GM19351 (cell line): ENCODE measurements around the gene ADAP1.
"Not testable (repeated sequence)": the region's sequence is repeated elsewhere in the genome, so short reads cannot be mapped to it uniquely, and the experiment has no call there.

Source experiments
- ATAC-seq: cut with Tn5 transposase; IDR thresholded peaks from one replicate; pipeline ENCODE4 v1.9.1; 2021; ENCODE audit warnings: mild to moderate bottlenecking, moderate library complexity; ENCODE audit not compliant: unreplicated experiment

The ADAP1 gene

DNA sequence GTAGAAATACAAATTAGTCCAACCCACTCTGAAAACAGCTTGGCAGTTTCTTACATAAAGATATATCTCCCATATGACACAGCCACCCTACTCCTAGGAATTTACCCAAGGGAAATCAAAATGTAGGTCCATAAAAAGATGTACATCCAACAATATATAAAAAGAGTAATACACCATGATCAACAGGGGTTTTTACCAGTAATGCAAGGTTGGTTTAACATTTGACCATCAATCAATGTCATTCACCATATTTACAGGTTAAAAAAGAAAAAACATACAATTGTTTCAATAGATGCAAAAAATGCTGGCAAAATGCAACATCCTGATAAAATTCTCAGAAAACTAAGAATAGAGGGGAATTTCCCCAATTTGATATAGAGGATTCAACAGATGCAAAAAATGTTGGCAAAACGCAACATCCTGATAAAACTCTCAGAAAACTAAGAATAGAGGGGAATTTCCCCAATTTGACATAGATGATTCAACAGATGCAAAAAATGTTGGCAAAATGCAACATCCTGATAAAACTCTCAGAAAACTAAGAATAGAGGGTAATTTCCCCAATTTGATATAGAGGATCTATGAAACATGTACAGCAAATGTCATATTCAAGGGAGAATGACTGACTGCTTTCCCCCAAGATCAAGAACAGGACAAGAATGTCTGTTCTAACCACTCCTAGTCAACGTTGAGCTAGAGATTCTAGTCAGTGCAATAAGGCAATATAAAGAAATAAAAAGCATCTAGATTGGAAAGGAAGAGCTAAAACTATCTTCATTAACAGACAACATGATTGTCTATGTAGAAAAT lies 13.7 kb downstream of the ADAP1 start:
- no peak for ATAC-seq

DNA sequence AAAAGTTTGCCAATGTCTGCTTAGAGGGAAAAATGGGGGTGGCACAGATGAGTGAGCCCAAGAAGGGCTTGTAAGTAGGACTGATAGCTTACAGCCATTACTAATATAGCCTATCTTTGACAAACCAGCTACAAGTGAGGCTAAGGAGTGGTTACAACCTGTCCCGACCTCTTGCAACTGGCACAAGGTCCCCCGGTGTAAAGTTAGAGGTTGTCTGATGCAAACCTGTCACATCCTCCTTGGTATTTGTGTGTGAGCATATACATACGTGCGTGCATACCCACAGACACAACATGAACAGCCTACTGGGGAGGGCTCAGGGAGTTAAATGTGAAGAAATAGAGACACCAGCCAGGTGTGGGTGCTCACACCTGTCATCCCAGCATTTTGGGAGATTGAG lies 14.6 kb downstream of the ADAP1 start:
- no peak for ATAC-seq

DNA sequence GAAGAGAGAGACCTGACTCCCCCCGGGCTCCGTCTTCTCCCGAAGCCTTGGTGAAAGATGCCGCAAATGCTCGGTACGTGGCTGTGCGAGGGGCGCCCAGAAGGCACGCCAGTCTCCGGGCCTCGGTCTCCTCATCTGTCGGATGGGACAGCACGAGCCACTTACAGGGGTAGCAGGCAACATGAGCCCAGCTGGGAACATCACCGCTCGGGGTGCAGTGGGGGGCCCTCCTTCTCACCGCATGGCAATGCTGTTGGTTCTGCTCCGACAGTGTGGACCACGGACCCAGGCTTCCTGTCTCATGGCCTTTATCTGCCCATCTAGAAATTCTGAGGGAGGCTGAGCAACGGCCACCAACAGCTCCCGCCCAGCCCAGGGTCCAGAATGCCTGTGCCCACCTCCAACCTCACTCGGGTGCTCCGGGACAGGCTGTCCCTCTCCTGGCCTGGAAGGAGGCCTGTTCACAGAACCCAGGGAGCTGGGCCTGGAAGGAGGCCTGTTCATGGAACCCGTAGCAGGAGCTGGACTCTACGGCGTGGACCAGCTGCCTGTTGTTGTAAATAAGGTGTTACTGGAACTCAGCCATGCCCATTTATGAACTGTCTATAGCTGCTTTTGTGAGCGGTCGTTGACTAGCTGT lies 15.8 kb downstream of the ADAP1 start:
- no peak for ATAC-seq

DNA sequence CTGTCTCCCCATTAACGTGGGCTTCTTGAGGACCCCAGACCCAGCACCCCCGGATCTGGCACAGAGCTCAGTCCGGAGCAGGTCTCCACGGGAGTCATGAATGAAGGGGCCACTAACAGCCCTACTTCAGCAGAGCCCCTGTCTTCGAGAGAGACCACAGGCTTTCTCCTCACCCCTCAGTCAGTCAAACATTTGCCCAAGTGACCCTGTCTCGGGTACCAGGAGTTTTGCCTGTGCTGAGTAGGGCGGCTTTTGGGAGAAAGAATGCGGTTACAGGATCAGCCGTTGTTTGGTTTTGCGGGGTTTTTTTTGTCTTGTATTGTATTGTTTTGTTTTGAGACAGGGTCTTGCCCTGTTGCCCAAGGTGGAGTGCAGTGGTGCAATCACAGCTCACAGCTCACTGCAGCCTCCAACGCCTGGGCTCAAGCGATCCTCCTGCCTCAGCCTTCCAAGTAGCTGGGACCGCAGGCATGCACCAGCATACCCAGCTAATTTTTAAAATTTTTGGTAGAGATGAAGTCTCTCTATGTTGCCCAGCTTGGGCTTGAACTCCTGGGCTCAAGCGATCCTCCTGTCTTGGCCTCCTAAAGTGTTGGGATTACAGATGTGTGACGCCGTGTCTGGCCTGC lies 16.5 kb downstream of the ADAP1 start:
- ATAC-seq = no peak

DNA sequence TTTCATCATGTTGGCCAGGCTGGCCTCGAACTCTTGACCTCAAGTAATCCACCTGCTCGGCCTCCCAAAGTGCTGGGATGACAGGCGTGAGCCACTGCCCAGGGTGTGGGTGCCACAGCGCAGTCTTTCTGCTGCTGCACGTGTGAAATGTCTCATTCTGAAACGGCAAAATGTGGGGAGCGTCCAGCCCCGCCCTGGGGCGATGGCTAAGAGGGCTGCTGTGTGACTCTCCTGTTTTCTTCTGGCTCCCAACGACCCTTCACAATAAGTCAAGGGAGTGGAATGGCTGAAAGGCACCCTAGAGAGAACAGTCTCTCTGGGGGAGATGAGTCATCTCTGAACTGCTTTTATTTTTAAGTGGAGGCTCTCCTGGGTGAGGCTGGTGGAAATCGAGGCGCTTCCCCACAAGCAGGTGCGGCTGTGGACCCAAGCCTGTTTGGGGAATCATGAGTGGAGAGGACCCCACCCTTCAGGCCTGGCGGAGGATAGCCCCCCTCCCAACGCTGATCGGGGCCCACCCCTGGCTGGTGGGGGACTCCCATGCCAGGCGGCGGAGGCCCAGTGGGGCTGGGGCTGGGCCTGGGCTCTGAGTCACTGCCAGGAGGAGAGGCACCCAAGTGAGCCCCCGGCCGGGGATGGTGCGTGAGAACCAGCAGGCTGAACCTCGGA lies 18.0 kb downstream of the ADAP1 start:
- ATAC-seq = peak; percentile 89

DNA sequence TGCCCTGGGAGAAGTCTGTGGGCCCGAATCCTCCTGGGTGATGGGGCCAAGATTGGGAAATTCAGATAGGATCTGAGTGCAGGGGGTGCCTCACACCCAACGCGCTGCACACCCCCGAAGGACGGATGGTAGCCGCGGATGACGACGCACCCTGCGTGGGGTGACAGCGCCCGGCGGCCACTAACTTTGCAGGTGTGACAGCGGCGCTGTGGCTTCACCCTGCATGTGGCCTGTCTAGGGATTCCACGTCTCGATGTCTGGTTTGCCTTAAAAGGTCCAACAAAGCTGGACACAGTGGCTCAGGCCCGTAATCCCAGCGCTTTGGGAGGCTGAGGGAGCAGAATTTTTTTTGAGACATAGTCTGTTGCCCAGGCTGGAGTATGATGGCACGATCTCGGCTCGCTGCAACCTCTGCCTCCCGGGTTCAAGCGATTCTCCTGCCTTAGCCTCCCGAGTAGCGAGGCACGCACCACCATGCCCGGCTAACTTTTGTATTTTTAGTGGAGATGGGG lies 18.6 kb downstream of the ADAP1 start:
- no peak for ATAC-seq

DNA sequence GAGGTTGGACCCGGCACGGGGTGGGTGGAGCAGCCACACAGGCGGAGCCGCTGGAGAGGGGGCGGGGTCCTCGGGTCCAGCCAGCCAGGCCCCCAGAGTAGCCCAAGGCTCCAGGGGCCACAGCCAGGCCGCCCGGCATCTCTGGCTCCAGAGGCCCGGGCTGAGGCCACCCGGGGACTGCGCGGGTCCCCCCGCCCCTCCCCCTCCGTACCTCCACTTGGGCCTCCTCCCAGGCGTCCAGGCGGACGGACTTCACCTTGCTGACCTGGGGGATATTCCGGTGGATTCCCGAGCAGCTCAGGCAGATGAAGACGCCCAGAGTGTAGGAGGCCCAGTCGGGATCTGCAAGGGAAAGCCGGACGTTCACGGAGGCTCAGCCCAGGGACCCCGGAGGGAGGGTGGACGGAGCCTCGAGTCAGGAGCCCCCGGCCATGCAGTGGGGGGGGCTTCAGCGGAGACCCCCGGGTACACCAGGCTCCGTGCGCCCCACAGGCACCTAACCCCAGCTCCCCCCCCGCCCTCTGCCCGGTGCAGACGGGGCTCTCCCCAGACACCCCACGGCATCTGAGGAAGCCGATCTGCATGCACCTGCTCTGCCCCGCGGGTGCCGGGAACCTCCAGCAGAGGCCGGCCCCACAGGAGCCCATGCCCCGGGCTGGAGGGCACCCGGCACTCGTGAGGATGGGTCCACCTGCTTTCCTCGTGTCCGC lies 19.2 kb downstream of the ADAP1 start:
- ATAC-seq = no peak

DNA sequence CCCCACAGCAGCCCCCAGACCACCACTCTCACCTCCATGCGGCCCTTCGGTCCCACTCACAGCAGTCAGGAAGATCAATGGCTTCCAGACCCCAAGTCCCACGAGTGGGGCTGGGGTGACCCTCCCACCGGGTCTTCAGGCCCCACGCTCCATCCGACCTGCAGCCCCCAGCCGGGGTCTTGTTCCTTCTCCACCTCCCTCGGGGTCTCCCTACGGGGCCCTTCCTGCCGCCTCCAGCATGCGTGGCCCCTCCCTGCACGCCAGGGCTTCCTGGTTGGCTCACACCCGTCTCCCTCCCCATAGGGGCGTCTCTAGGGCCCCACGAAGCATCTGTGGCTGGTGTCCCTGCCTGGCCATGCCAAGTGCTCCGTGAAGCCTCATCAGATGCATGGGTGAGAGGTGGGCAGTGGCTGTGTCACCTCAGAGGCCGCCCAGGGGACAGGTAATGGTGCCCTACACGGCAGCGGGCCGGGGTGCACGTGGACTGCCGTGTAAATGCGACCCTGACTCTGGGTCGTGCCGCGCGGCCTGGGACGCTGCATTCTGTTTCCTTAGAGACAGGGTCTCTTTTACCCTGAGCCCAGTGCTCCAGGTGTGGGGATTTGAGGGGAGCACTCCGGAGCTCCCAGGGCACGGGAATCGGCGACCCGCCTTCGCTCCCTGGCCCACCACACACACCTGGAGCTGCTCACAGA lies 19.9 kb downstream of the ADAP1 start:
- no peak for ATAC-seq

DNA sequence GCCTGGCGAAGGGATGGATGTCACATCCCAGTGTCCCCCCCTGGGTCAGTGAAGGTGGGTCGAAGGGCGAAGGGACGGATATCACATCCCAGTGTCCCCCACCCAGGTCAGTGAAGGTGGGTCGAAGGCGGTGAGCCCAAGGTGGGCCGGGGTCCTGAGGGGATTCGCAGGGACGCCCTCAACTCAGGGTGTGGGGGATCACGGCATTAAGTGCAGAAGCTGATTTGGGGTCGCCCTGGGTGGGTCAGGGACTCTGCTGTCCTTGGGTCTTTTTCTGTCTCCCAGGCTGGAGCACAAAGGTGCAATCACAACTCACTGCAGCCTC lies 21.9 kb downstream of the ADAP1 start:
- ATAC-seq = no peak

DNA sequence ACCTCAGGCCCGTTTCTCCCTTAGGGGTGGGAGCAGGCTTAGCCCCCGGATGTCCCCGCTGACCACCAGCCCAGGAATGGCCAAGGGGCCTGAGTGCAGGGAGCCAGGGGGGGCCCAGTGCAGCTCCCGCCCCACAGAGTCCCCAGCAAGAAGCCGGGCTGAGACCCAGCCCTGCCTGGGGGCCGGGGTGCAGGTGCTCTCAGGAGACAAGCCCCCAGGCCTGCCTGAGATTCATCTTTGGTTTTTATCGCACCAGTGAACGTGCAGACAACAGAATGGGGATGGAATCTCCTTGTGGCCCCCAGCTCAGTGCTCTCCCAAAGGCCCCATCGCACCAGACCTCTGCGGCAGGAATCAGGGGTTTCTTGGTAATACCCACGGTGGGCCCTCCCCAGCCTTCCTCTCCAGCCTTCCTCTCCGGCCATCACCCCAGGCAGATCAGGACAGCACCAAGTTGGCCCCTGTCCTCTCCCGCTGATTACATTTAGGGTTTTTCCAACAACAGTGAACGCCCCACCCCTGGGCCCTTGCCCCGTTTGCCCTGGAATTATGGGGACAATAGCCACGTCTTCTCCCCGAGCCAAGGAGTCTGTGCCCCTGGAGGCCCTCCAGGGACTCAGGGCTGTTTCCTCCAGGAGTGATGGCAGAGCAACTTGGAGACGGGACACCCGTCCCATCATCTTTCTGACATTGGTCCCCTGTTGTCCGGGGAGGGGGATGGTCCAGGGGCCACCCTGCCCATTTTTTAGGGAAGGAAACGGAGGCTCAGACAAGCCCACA lies 22.4 kb downstream of the ADAP1 start:
- ATAC-seq = no peak

DNA sequence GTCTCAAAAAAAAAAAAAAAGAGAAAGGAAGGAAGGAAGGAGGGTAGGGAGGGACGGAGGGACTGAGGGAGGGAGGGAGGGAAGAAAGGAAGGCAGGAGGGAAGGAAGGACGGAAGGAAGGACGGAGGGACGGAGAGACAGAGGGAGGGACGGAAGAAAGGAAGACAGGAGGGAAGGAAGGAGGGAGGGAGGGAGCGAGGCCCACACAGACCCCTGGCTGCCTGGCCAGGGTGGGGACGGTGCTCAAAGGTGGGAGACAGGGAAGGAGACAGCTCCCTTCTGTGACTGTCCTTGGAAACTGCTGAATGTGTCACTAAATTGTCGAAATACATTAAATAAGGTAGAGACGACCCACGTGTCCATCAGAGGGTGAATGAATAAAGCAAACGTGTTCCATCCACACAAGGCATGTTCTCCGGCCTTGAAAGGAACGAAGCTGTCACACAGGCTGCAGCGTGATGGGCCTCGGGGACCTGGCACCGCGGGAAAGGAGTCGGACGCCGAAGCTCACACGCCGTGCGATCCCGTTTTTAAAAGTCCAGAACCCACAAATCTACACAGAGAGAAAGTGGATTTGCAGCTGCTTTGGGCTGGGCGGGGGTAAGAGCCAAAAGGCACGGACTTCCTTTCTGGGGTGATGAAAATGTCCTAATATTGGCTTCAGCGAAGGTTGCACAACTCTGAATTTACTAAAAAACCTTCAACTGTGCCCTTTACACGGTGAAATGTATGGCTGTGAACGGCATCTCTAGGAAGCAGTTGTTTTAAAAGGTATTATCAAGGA lies 23.3 kb downstream of the ADAP1 start:
- ATAC-seq = no peak

DNA sequence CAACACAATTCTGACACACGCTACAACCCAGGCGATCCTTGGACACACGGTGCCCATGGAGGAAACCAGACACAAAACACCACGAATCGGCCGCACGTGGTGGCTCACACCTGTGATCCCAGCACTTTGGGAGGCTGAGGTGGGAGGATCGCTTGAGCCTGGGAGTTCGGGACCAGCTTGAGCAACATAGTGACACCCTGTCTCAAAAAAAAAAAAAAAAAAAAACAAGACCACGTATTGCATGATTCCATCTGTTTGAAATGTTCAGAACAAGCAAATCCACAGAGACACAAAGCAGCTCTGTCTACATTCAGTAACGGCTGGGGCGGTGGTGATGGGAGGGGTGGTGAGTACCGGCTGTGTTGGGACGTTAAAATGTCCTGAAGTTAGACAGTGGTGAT lies 25.2 kb downstream of the ADAP1 start:
- no peak for ATAC-seq

DNA sequence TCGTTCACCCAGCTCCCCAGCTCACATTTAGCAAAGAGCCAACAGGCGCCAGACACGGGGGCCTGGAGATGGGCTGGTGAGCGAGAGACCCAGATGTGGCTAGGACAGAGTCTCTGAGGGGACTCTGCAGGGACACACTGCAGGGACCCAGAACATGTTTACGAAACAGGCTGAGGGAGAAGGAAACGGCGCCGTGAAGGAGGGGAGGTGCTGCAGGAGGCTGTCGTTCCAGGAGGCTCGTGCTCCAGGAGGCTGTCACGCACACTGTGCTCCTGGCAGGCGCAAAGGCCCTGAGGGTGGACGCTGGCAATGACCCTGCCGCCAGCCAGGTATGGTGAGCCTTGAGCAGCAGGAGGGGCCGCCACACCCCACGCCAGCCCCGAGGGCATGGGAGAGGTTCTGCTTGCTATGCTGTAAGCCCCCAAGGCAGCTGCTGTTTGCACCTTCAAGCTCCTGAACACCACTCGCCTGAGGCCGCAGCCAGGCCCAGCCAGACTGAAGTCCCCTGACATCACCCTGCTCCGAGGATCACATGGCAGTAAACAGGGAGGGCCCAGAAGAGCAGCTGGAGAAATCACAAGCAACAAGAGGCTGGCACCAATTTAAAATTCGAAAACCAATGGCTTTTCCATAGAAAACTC lies 27.3 kb downstream of the ADAP1 start:
- ATAC-seq = no peak

DNA sequence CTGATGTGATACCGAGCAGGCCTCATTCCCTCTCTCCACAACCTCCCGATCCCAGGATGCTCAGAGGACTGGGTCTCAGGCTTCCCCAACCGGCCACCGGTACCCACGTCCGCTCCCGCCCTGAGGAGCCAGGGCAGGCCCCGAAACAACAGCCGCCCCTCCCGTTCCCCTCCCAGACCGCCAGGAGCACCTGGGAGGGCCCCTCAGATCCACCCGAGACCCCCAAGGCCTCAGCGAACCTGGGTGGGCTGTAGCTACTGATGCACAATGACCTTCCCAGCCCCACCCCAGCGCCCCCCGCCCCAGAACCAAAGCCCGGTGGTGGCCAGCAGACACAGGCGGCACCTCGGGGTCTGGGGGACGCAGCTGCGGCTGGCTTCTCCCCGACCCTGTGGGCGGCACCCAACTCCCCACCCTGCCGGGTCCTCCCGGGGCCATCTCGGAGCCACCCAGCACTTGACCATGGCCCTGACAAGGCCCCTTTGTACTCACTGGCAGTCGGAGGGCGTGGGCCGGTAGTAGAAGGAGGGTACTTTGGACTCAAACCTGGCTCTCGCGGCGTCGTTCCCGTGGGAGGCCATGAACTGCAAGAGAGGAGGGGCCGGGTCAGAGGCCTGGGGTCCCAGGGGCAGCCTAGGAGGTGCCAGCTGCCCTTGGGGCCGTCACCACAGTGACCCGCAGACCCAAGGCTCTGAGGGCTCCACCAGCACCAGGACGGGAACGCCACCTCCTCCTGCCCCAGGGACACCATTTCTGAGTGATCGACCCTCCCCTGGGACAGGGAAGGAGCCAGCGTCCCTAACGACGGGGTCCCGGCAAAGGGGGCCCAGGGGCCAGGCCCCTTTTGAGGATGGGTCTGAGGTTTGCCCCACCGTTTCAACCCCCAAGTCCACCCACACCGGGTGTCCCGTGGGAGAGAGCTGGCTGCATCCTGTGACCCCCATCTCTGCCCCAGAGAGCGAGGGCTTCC lies 28.1 kb downstream of the ADAP1 start:
- ATAC-seq = no peak

DNA sequence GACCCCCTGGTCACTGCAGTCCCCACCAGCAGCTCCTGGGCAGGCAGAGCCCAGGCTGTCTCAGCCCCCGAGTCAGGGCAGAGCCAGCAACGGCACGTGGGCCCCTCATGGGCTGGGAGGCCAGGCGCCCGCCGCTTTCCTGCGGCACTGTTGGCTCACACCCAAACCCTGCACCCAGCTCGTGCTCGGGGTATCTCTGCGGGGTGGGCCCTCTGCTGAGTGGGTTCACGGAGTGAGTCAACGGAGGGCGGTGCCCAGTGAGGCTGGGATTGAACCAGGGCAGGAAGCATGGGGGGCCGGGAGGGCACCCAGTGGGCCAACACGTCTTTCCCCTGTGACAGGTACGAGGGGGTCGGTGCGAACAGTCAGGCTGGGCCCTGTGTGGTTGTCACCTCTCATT lies 28.9 kb downstream of the ADAP1 start:
- no peak for ATAC-seq

DNA sequence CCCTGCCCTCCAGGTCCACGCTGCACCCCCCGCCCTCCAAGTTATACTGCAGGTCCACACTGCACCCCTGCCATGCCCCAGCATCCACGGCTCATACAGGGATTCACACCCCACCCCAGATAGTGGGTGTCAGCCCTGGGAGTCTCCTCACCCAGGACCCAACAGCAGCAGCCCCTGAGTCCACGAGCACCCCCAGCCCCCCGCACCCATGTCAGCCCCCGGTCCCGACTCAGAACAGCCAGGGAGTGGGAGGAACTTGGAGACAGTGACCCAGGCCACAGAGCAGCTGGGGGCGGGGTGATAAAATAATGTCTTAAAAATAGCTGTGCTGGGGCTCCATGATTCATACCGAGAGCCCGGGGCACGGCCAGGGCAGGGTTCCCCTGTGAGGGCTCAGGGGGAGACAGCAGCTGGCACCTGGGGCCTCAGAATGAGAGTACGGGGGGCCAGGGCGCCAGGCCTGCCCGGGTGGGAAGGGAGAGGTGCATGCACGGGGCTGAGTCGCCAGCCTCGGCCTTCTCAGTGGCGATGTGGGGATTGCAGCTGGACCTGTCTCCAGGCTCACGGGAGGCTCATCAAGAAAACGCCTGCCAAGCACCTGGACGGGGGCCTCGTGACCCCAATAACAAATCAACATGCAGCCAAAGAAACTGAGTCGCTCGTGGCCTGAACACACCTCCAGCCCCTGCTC lies 29.8 kb downstream of the ADAP1 start:
- peak; percentile 56 for ATAC-seq

DNA sequence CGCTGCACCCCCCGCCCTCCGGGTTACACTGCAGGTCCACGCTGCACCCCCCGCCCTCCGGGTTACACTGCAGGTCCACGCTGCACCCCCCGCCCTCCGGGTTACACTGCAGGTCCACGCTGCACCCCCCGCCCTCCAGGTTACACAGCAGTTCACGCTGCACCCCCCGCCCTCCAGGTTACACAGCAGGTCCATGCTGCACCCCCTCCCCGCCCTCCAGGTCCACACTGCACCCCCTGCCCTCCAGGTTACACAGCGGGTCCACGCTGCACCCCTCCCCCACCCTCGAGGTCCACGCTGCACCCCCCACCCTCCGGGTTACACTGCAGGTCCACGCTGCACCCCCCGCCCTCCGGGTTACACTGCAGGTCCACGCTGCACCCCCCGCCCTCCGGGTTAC lies 30.4 kb downstream of the ADAP1 start:
- ATAC-seq = not testable (repeated sequence)
